MM.1S (cell line): ENCODE measurements around the gene DKC1.

Source experiments
- EZH2phosphoT487 ChIP-seq: fragments of 300-600 bp; sonication (generic); IDR thresholded peaks from 2 replicates; pipeline ENCODE4 v1.6.1; 2018; ENCODE audit warnings: antibody characterized with exemption, low read length
- TF ChIP-seq, protein P1 (sequence below): fragments of 300-600 bp; sonication (generic); IDR thresholded peaks from 2 replicates; pipeline ENCODE4 v1.5.1; 2016; ENCODE audit warnings: antibody characterized with exemption, low read length, mixed read lengths

DNA sequence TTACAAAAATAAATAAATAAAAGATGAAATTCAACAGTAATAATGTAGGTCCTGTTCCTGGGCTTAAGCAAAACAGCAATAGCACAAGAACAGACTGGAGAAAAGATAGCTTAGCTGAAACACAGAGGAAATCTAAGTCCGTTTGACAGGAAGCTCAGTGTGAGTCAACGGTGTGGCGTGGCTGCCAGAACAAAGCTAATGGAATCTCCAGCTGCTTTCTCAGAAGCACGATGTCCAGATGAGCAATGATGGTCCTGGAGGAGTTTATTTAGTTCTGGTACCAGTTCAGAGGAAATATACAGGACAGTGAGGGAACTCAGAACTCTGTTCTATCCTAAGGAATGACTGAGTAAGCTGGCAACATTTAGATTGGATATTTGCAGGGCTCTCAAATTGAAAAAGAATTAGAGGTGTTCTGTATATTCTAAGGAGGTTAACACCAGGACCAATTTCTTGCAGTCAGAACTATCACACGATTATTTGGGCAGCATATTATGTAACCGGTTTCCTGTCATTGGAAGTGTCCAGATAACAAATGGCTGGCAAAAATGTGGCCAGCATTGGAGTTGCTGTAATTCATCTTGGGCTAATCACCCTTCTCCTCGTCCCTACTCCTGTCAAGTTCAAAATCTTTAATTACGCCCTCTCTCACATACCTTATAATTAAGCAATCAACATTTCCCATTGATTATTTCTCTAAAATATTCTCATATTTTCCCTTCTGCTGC, 24.5 kb upstream of the DKC1 start:
- TF ChIP-seq, protein P1, sequence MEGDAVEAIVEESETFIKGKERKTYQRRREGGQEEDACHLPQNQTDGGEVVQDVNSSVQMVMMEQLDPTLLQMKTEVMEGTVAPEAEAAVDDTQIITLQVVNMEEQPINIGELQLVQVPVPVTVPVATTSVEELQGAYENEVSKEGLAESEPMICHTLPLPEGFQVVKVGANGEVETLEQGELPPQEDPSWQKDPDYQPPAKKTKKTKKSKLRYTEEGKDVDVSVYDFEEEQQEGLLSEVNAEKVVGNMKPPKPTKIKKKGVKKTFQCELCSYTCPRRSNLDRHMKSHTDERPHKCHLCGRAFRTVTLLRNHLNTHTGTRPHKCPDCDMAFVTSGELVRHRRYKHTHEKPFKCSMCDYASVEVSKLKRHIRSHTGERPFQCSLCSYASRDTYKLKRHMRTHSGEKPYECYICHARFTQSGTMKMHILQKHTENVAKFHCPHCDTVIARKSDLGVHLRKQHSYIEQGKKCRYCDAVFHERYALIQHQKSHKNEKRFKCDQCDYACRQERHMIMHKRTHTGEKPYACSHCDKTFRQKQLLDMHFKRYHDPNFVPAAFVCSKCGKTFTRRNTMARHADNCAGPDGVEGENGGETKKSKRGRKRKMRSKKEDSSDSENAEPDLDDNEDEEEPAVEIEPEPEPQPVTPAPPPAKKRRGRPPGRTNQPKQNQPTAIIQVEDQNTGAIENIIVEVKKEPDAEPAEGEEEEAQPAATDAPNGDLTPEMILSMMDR: no peak
- TF ChIP-seq EZH2phosphoT487: no peak
